Stimulated activated naive CD4-positive, alpha-beta T cell (primary cell): ENCODE results near the gene MAGI2.

ENCODE experiments used
- DNase-seq, 6 experiments: peaks; one replicate each; lab custom pipeline; 2025; lab: John Stamatoyannopoulos, UW

Gene MAGI2

GRCh38 chr7:78939669-78940068, 513.8 kb downstream of the MAGI2 start:
- DNase-seq, result no peak

GRCh38 chr7:78924581-78924980, 528.9 kb downstream of the MAGI2 start:
- DNase-seq, result no peak

GRCh38 chr7:78912781-78913180, 540.7 kb downstream of the MAGI2 start:
- no peak for DNase-seq

- no peak for DNase-seq
Observed at GRCh38 chr7:78906735-78907134, 546.7 kb downstream of the MAGI2 start.

GRCh38 chr7:78905436-78905835, 548.0 kb downstream of the MAGI2 start:
- no peak for DNase-seq

- DNase-seq, result no peak
Observed at GRCh38 chr7:78904983-78905382, 548.5 kb downstream of the MAGI2 start.

- no peak for DNase-seq
Observed at GRCh38 chr7:78901566-78901965, 551.9 kb downstream of the MAGI2 start.

GRCh38 chr7:78900806-78901205, 552.7 kb downstream of the MAGI2 start:
- no peak for DNase-seq

GRCh38 chr7:78895393-78895792, 558.1 kb downstream of the MAGI2 start:
- DNase-seq, result no peak

GRCh38 chr7:78879206-78879605, 574.3 kb downstream of the MAGI2 start:
- DNase-seq, result no peak

GRCh38 chr7:78873117-78873516, 580.4 kb downstream of the MAGI2 start:
- no peak for DNase-seq

GRCh38 chr7:78864339-78864738, 589.1 kb downstream of the MAGI2 start:
- no peak for DNase-seq

GRCh38 chr7:78863281-78863680, 590.2 kb downstream of the MAGI2 start:
- no peak for DNase-seq

GRCh38 chr7:78862411-78862900, 591.0 kb downstream of the MAGI2 start:
- DNase-seq, result no peak

GRCh38 chr7:78852951-78853350, 600.5 kb downstream of the MAGI2 start:
- DNase-seq, result no peak

GRCh38 chr7:78850093-78850740, 603.2 kb downstream of the MAGI2 start:
- DNase-seq, result no peak

GRCh38 chr7:78845155-78845554, 608.3 kb downstream of the MAGI2 start:
- no peak for DNase-seq

- DNase-seq, result no peak
Observed at GRCh38 chr7:78842068-78842467, 611.4 kb downstream of the MAGI2 start.

GRCh38 chr7:78835897-78836296, 617.6 kb downstream of the MAGI2 start:
- no peak for DNase-seq

GRCh38 chr7:78828317-78828716, 625.1 kb downstream of the MAGI2 start:
- DNase-seq, result no peak

- DNase-seq, result no peak
Observed at GRCh38 chr7:78803501-78804127, 649.9 kb downstream of the MAGI2 start.

- DNase-seq, result no peak
Observed at GRCh38 chr7:78794101-78794500, 659.4 kb downstream of the MAGI2 start.

- no peak for DNase-seq
Observed at GRCh38 chr7:78792624-78793023, 660.8 kb downstream of the MAGI2 start.

- no peak for DNase-seq
Observed at GRCh38 chr7:78792006-78792405, 661.5 kb downstream of the MAGI2 start.
